ENCODE measurements around the gene TRPM3. TPM values are rescaled to one million over a fixed set of nuclear protein-coding genes. Genes with fewer than 3 reads are reported as not detected.
A peak's percentile ranks its signal among the peaks of the same experiment; 100 is the strongest.

Gene TRPM3
- total RNA-seq, 1 experiment from 2014 or later, result 0.26 TPM

- Histone ChIP-seq H2AFZ (no peak overlapping the region), H3K9me3 (ENCODE audit: insufficient read depth, low read depth) (no peaks in the 10 kb centered on the region; the same call in 1 of the 2 replicates), H3K79me2 (ENCODE audit: low read depth) (no peaks in the 10 kb centered on the region), H3F3A (ENCODE audit: insufficient read depth, low read depth) (peaks cover 9% of the 10 kb centered on the region; the same call in 1 of the 2 replicates), H3K27me3 (ENCODE audit: insufficient read depth, low read depth) (no peaks in the 10 kb centered on the region), H3K9me2 (ENCODE audit: insufficient read depth) (no peaks in the 10 kb centered on the region), H3K4me1 (replicated peaks; ENCODE audit: insufficient read depth) (peaks cover 6% of the 10 kb centered on the region), H3K36me3 (ENCODE audit: low read depth) (no peaks in the 10 kb centered on the region), H4K20me1 (ENCODE audit: insufficient read depth) (no peaks in the 10 kb centered on the region), H3K4me2 (no peak overlapping the region), H3K4me3 (no peak overlapping the region), H3K27ac (no peak overlapping the region)
- CTCF ChIA-PET, result no interaction called here
- POLR2A ChIA-PET (ENCODE audit: unreplicated experiment), result no interaction called here
- intact Hi-C loops (cut with micrococcal nuclease; ENCODE audit: unreplicated experiment), result no loop called here
- DNase-seq, result no peak
- no peak for TF ChIP-seq CTCF (conservative IDR thresholded peaks at IDR 0.05)
- TF ChIP-seq EZH2 (IDR thresholded peaks at IDR 0.05; ENCODE audit: low read depth), result no peak
- no TSS peak for BruUV-seq (replicated peaks)
Observed at GRCh38 chr9:70526902-70527301, 594.5 kb downstream of the TRPM3 start.

GRCh38 chr9:70525519-70525918 lies 595.9 kb downstream of the TRPM3 start:
- Histone ChIP-seq H3K27me3 (ENCODE audit: insufficient read depth, low read depth) (no peaks in the 10 kb centered on the region), H4K20me1 (ENCODE audit: insufficient read depth) (no peaks in the 10 kb centered on the region), H3F3A (ENCODE audit: insufficient read depth, low read depth) (peaks cover 9% of the 10 kb centered on the region; the same call in 1 of the 2 replicates), H3K9me3 (ENCODE audit: insufficient read depth, low read depth) (no peaks in the 10 kb centered on the region; the same call in 1 of the 2 replicates), H2AFZ (no peak overlapping the region), H3K36me3 (ENCODE audit: low read depth) (no peaks in the 10 kb centered on the region), H3K9me2 (ENCODE audit: insufficient read depth) (no peaks in the 10 kb centered on the region), H3K4me2 (0 out of 2 replicates have a peak overlapping the region, but pooled peaks have one; percentile 6), H3K4me1 (replicated peaks; ENCODE audit: insufficient read depth) (peaks cover 6% of the 10 kb centered on the region), H3K27ac (no peak overlapping the region), H3K4me3 (no peak overlapping the region), H3K79me2 (ENCODE audit: low read depth) (no peaks in the 10 kb centered on the region)
- no peak for TF ChIP-seq EZH2 (IDR thresholded peaks at IDR 0.05; ENCODE audit: low read depth)
- no peak for TF ChIP-seq CTCF (conservative IDR thresholded peaks at IDR 0.05)
- intact Hi-C loops (cut with micrococcal nuclease; ENCODE audit: unreplicated experiment), result no loop called here
- ChIA-PET CTCF (no interaction called here), POLR2A (ENCODE audit: unreplicated experiment) (no interaction called here)
- BruUV-seq (replicated peaks), result no TSS peak
- peak in 1 of 2 experiments; percentile 57 for DNase-seq

GRCh38 chr9:70519912-70520724 lies 601.3 kb downstream of the TRPM3 start:
- CTCF ChIA-PET, result no interaction called here
- POLR2A ChIA-PET (ENCODE audit: unreplicated experiment), result no interaction called here
- H4K20me1 ChIP-seq (ENCODE audit: insufficient read depth), result no peaks in the 10 kb centered on the region
- no peak for DNase-seq
- H3K9me3 ChIP-seq (ENCODE audit: insufficient read depth, low read depth), result no peaks in the 10 kb centered on the region; the same call in 1 of the 2 replicates
- 0 out of 2 replicates have a peak, but pooled peaks cover 2% of the 10 kb centered on the region for H3F3A ChIP-seq (ENCODE audit: insufficient read depth, low read depth)
- no peak overlapping the region for H3K27ac ChIP-seq
- H3K4me3 ChIP-seq, result no peak overlapping the region
- no peaks in the 10 kb centered on the region for H3K36me3 ChIP-seq (ENCODE audit: low read depth)
- TF ChIP-seq EZH2 (IDR thresholded peaks at IDR 0.05; ENCODE audit: low read depth), result no peak
- no peak for TF ChIP-seq CTCF (conservative IDR thresholded peaks at IDR 0.05)
- H2AFZ ChIP-seq, result peak overlapping the region; percentile 48; the same call in 1 of the 2 replicates
- no peak overlapping the region for H3K4me2 ChIP-seq
- no peaks in the 10 kb centered on the region for H3K79me2 ChIP-seq (ENCODE audit: low read depth)
- H3K27me3 ChIP-seq (ENCODE audit: insufficient read depth, low read depth), result no peaks in the 10 kb centered on the region
- intact Hi-C loops (cut with micrococcal nuclease; ENCODE audit: unreplicated experiment), result loop anchor here (2.0 to 10.0 kb wide), 2 partner anchors 61 to 175 kb away; no protein-coding TSS in a partner anchor
- BruUV-seq (replicated peaks), result no TSS peak
- H3K9me2 ChIP-seq (ENCODE audit: insufficient read depth), result no peaks in the 10 kb centered on the region
- H3K4me1 ChIP-seq (replicated peaks; ENCODE audit: insufficient read depth), result no peaks in the 10 kb centered on the region; the same call in 1 of the 2 replicates
